GM12864 (cell line): Measurements from ENCODE around the gene NAPA.

Experiments
- DNase-seq: peaks from one replicate; pipeline ENCODE4 v3.0.0-alpha.2; 2011; ENCODE audit warnings: low read depth
- H3K4me3 ChIP-seq: 2 replicates; pipeline ENCODE4 v1.5.1; 2011; ENCODE audit warnings: mild to moderate bottlenecking, low read depth, low read length, control low read depth
- CTCF ChIP-seq: IDR thresholded peaks from 2 replicates; pipeline ENCODE4 v1.5.1; 2011; ENCODE audit warnings: low read depth, mild to moderate bottlenecking, moderate library complexity, low read length, control low read depth, inconsistent platforms; ENCODE audit errors: missing control alignments

Gene NAPA

GRCh38 chr19:47438793-47439220, 76.1 kb downstream of the NAPA start:
- no peak for DNase-seq
- TF ChIP-seq CTCF: no peak
- H3K4me3 ChIP-seq: no peak overlapping the region
